Fibroblast of peridontal ligament (primary cell): ENCODE data around the gene R3HDM1.
"Not testable (repeated sequence)": the region's sequence is repeated elsewhere in the genome, so short reads cannot be mapped to it uniquely, and the experiment has no call there.

Experiments used
- DNase-seq: peaks from one replicate; pipeline ENCODE4 v3.0.0-alpha.2; 2010; ENCODE audit errors: extremely low read depth

Gene R3HDM1

DNA sequence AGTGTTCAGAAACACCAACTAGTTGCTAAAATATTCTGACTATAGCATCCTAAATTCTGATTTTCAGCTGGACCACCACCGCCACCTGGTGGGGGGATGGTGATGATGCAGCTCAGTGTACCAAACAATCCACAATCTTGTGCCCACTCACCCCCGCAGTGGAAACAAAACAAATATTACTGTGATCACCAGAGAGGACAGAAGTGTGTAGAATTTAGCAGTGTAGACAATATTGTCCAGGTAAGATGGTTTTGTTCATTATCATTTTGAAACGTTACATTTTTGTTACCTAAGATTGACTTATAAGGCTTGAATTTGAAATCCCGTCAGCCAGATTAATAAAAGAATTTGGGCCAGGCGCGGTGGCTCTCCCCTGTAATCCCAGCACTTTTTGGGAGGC lies 178.7 kb downstream of the R3HDM1 start:
- peak; percentile 58 for DNase-seq

- not testable (repeated sequence) for DNase-seq
Measured at GRCh38 chr2:135715086-135715485, 183.8 kb downstream of the R3HDM1 start.

- DNase-seq: no peak
Measured at GRCh38 chr2:135728064-135728743, 196.9 kb downstream of the R3HDM1 start.

DNA sequence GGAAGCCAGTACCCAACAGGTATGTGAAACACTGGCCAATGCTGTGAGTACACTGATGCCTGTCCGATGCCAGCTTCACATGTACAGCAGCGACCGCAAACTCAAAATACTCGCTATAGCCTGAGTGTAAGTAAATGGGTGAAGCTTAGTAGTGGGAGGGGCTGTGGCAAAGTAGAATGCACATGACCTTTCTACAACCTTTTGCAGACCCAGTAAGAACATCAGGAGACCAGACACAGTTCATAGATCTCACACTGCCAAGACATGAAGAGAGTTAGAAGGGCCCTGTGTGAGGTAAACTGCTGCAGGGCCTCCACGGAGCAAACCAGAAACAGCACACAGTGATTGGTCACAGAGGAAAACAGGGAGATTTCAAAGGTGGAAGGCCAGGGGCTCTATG lies 201.3 kb downstream of the R3HDM1 start:
- no peak for DNase-seq

- DNase-seq: no peak
Measured at GRCh38 chr2:135733045-135733444, 201.8 kb downstream of the R3HDM1 start.

- no peak for DNase-seq
Measured at GRCh38 chr2:135736546-135736945, 205.3 kb downstream of the R3HDM1 start.

- no peak for DNase-seq
Measured at GRCh38 chr2:135740206-135740605, 208.9 kb downstream of the R3HDM1 start.

GRCh38 chr2:135741043-135741394 lies 209.7 kb downstream of the R3HDM1 start:
- DNase-seq: no peak

DNA sequence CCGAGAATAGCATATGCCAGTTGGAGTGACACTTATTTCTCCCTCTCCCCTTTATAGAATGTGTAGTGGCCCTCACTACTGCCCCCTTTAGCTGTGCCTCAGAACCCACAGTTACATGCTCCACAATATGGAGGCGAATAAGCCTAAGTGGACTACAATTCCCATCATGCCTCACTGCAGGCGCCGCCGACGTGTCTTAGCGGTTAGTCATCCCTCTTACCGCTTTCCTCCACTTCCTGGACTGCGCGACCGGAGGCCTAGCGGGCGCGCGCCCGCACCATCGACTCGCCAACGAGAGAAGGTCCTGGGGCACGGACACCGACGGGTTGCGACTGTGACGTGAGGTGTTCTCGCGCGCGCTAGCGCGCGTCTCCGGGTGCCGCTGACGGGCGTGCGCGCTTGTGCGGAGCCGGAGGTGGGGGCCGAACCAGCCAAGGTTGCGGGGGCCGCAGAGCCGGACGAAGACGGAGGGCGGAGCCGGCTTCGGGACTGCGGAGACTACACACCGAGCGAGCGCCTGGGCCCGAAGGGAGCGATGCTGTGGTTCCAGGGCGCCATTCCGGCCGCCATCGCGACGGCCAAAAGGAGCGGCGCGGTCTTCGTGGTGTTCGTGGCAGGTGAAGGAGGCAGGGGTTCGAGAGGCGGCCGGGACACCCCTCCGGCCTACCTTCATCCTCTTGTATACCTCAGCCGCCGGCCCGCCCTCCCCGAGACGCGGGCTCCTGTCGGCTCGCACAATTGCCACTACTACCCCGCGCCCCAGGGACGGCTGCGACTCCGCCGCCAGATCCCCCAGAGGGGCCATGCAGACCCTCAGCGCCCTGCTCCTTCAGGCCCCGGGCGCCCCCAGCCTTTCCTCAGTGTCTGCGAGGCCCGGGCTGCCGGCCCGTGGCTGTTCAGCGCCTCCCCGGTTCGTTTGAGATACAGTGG lies 210.4 kb downstream of the R3HDM1 start, which contains the start of gene UBXN4:
Gene UBXN4 (plus strand): TSS at position 461 of the 930 bp plus-strand sequence. CDS start 75 bp downstream, at position 536.
- DNase-seq: peak; percentile 98

DNA sequence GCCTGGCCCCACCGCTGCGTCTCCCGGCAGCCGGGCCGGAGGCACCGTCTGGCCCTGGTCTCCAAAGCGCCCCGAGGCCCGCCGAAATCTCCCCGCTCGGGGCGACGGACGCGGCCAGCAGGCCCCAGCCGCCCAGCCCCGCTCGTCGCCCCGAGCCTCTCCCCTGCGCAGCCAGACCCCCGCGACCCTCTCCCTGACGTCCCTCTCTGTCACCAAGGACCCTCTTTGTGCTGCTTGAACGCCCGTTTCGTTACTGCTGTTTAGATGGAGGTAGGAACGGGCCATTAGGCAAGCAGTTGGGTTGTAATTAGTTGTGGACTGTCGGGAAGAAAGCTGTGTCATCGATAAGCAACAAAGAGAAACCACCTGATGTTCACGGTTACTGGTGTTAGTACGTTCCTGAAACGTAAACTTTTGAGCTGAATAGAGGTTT lies 211.1 kb downstream of the R3HDM1 start:
- peak; percentile 70 for DNase-seq

DNA sequence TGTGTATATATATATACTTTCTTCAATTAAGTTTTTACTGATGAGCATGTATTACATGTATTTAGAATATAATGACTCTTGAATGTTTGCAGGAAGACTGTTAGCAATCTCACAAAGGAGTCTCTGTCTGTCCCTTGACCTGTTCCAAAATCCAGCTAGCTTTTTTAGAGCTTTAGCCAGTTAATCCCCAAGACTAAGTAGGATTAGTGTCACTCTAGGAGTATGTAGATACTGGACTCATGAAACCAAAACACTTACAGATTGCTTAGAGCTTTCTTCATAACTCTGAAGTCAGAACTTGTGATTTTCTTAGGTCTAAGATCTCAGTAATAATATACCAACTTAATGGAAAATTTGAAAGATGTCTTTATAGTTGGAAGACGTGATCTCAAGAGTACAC lies 212.6 kb downstream of the R3HDM1 start:
- peak; percentile 38 for DNase-seq

- DNase-seq: peak; percentile 16
Measured at GRCh38 chr2:135744760-135745314, 213.6 kb downstream of the R3HDM1 start.

- DNase-seq: peak; percentile 70
Measured at GRCh38 chr2:135745545-135745944, 214.3 kb downstream of the R3HDM1 start.

DNA sequence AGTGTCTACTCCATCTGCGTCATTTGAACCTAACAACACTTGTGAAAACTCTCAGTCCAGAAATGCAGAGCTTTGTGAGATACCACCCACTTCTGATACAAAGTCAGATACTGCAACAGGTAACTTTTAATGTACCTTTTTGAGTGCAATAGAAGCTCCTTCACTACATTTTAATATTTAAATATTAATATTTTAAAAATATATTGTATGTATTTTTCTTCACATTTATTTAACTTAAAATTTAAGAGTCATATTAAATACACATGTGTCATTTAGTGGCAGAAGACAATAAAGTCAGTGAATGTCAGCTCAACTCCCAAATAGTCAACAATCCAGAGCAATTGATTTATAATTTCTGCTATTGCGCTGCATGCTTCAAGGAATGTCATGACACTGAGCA lies 224.3 kb downstream of the R3HDM1 start:
- no peak for DNase-seq

GRCh38 chr2:135756692-135757091 lies 225.4 kb downstream of the R3HDM1 start:
- DNase-seq: no peak

- peak; percentile 23 for DNase-seq
Measured at GRCh38 chr2:135762022-135762421, 230.7 kb downstream of the R3HDM1 start.

GRCh38 chr2:135762530-135762929 lies 231.2 kb downstream of the R3HDM1 start:
- no peak for DNase-seq

DNA sequence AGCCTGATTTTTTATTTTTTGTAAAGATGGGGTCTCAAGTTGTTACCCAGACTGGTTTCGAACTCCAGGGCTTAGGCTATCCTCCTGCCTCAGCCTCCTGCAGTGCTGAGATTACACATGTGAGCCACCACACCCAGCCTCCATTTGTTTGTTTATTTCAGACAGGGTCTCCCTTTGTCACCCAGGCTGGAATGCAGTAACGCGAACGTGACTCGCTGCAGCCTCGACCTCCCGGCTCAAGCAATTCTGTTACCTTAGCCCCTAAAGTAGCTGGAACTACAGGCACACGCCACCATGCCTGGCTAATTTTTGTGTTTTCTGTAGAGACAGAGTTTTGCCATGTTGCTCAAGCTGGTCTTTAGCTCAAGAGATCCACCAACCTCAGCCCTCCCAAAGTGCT lies 237.6 kb downstream of the R3HDM1 start:
- no peak for DNase-seq

GRCh38 chr2:135773319-135773718 lies 242.0 kb downstream of the R3HDM1 start:
- no peak for DNase-seq

DNA sequence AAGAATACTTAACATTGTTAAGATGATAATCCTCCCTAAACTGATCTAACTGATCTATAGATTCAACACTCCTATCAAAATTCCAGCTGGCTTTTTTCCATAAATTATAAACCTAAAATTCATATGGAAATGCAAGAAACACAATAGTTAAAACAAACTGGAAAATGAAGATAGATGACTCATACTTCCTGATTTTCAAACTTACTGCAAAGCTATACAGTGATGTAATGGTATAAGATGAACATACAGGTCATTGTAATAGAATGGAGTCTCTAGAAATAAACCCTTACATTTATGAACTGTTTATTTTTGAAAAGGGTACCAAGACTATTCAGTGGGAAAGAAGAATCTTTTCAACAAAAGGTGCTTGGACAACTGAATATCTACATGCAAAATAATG lies 242.6 kb downstream of the R3HDM1 start:
- peak; percentile 36 for DNase-seq
